ENCODE results near the gene RASL11B.

DNA sequence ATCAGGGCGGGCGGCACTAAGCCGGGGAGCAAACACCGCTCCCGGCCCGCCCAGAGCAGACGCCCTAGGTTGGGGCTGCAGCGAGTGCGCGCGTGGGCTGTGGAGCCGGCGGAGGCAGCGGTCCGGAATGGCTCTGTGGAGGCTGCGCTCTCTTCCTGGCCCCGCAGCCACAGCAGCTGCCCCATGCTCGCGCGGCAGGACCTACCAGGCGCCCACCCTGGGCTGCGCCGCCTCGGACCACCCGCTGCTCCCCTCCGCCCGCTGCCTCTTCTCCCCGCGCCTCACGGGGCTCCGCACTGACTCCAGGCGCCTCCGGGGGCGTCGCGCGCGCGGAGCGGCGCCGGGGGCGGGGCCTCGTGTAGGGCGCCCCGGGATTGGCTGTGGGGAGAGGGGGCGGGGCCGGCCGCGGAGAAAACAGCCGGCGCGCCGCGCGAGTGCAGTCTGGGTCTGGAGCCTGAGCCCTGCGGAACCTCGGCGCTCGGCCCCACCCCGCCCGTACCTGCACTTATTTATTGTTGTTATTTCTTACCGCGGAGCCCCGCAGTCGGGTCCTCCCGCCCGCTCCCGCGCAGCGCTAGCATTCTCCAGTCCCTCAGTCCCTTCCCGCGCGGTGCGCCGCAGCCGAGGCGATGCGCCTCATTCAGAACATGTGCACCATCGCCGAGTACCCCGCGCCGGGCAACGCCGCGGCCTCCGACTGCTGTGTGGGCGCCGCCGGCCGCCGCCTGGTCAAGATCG is at the start of gene RASL11B:
- TF ChIP-seq, protein P1, sequence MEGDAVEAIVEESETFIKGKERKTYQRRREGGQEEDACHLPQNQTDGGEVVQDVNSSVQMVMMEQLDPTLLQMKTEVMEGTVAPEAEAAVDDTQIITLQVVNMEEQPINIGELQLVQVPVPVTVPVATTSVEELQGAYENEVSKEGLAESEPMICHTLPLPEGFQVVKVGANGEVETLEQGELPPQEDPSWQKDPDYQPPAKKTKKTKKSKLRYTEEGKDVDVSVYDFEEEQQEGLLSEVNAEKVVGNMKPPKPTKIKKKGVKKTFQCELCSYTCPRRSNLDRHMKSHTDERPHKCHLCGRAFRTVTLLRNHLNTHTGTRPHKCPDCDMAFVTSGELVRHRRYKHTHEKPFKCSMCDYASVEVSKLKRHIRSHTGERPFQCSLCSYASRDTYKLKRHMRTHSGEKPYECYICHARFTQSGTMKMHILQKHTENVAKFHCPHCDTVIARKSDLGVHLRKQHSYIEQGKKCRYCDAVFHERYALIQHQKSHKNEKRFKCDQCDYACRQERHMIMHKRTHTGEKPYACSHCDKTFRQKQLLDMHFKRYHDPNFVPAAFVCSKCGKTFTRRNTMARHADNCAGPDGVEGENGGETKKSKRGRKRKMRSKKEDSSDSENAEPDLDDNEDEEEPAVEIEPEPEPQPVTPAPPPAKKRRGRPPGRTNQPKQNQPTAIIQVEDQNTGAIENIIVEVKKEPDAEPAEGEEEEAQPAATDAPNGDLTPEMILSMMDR (IDR thresholded peaks at IDR 0.05), result peak in 3 of 4 donors; percentile 9 to 37 (median 32)
- TF ChIP-seq POLR2A (IDR thresholded peaks at IDR 0.05), result peak; percentile 58
